GM19372 (cell line): ENCODE measurements around the gene CDK5RAP2.
A peak's percentile ranks its signal among the peaks of the same experiment; 100 is the strongest.
"Not testable (repeated sequence)": the region's sequence is repeated elsewhere in the genome, so short reads cannot be mapped to it uniquely, and the experiment has no call there.

Experiments used
- ATAC-seq: cut with Tn5 transposase; IDR thresholded peaks from one replicate; pipeline ENCODE4 v1.9.1; 2021; ENCODE audit warnings: mild to moderate bottlenecking, low read depth, moderate library complexity; ENCODE audit not compliant: unreplicated experiment

The CDK5RAP2 gene

GRCh38 chr9:120477534-120478001, 102.4 kb downstream of the CDK5RAP2 start:
- peak; percentile 85 for ATAC-seq

GRCh38 chr9:120475341-120475740, 104.6 kb downstream of the CDK5RAP2 start:
- no peak for ATAC-seq

GRCh38 chr9:120474591-120475243, 105.2 kb downstream of the CDK5RAP2 start:
- ATAC-seq, result no peak

- no peak for ATAC-seq
Observed at GRCh38 chr9:120473608-120474007, 106.4 kb downstream of the CDK5RAP2 start.

GRCh38 chr9:120465685-120466407, 114.1 kb downstream of the CDK5RAP2 start:
- no peak for ATAC-seq

GRCh38 chr9:120464887-120465421, 115.0 kb downstream of the CDK5RAP2 start:
- ATAC-seq, result no peak

- no peak for ATAC-seq
Observed at GRCh38 chr9:120464176-120464886, 115.6 kb downstream of the CDK5RAP2 start.

GRCh38 chr9:120463765-120464164, 116.2 kb downstream of the CDK5RAP2 start:
- no peak for ATAC-seq

GRCh38 chr9:120461677-120462076, 118.3 kb downstream of the CDK5RAP2 start:
- ATAC-seq, result not testable (repeated sequence)

GRCh38 chr9:120456218-120456617, 123.7 kb downstream of the CDK5RAP2 start:
- no peak for ATAC-seq

- ATAC-seq, result no peak
Observed at GRCh38 chr9:120454467-120454866, 125.5 kb downstream of the CDK5RAP2 start.

- no peak for ATAC-seq
Observed at GRCh38 chr9:120453792-120454191, 126.2 kb downstream of the CDK5RAP2 start.

- ATAC-seq, result no peak
Observed at GRCh38 chr9:120452631-120453030, 127.3 kb downstream of the CDK5RAP2 start.

GRCh38 chr9:120450916-120451315, 129.1 kb downstream of the CDK5RAP2 start:
- no peak for ATAC-seq

- no peak for ATAC-seq
Observed at GRCh38 chr9:120449566-120449965, 130.4 kb downstream of the CDK5RAP2 start.

- no peak for ATAC-seq
Observed at GRCh38 chr9:120447959-120448500, 131.9 kb downstream of the CDK5RAP2 start.

- no peak for ATAC-seq
Observed at GRCh38 chr9:120446671-120447070, 133.3 kb downstream of the CDK5RAP2 start.

GRCh38 chr9:120443976-120444375, 136.0 kb downstream of the CDK5RAP2 start:
- no peak for ATAC-seq

GRCh38 chr9:120443489-120443888, 136.5 kb downstream of the CDK5RAP2 start:
- no peak for ATAC-seq

- no peak for ATAC-seq
Observed at GRCh38 chr9:120442308-120442995, 137.5 kb downstream of the CDK5RAP2 start.
